PC-9 (cell line): Measurements from ENCODE around the gene F2.

ENCODE experiments used
- CTCF ChIP-seq: fragments of 200-600 bp; sonication (generic); conservative IDR thresholded peaks from 2 replicates; pipeline ENCODE4 v1.6.1; 2017; ENCODE audit warnings: mixed run types, antibody characterized with exemption, mild to moderate bottlenecking, moderate library complexity
- EZH2 ChIP-seq: fragments of 200-600 bp; sonication (generic); IDR thresholded peaks from 2 replicates; pipeline ENCODE4 v1.8.0; 2017; ENCODE audit warnings: antibody characterized with exemption, low read depth

GRCh38 chr11:46680815-46681214, 38.2 kb upstream of the F2 start:
- TF ChIP-seq CTCF: no peak
- TF ChIP-seq EZH2: no peak
